GM08714 (cell line): ENCODE data around the gene ASPG.

Source experiments
- H3K4me3 ChIP-seq: fragments of 200-500 bp; sonication (Bioruptor generic); 2 replicates; pipeline ENCODE4 v1.5.1; 2014; ENCODE audit warnings: mild to moderate bottlenecking, low read length, inconsistent platforms
- ZNF274 ChIP-seq: IDR thresholded peaks from 2 replicates; pipeline ENCODE4 v1.6.1; 2012; ENCODE audit warnings: mild to moderate bottlenecking, low read depth, low read length

Gene ASPG

GRCh38 chr14:104118006-104118844 is 32.7 kb downstream of the ASPG start:
- TF ChIP-seq ZNF274, result no peak
- H3K4me3 ChIP-seq, result no peak overlapping the region

- H3K4me3 ChIP-seq, result no peak overlapping the region
- no peak for TF ChIP-seq ZNF274
These were observed 33.6 kb downstream of the ASPG start for GRCh38 chr14:104119119-104119487.

GRCh38 chr14:104119488-104120251 is 34.2 kb downstream of the ASPG start:
- TF ChIP-seq ZNF274, result no peak
- H3K4me3 ChIP-seq, result no peak overlapping the region

GRCh38 chr14:104120281-104120741 is 34.8 kb downstream of the ASPG start:
- TF ChIP-seq ZNF274, result no peak
- no peak overlapping the region for H3K4me3 ChIP-seq

GRCh38 chr14:104121142-104121541 is 35.6 kb downstream of the ASPG start:
- TF ChIP-seq ZNF274, result no peak
- no peak overlapping the region for H3K4me3 ChIP-seq

- TF ChIP-seq ZNF274, result no peak
- no peak overlapping the region for H3K4me3 ChIP-seq
These were observed 38.4 kb downstream of the ASPG start for GRCh38 chr14:104123879-104124278.

- no peak overlapping the region for H3K4me3 ChIP-seq
- no peak for TF ChIP-seq ZNF274
These were observed 39.5 kb downstream of the ASPG start for GRCh38 chr14:104125011-104125410.

- no peak overlapping the region for H3K4me3 ChIP-seq
- TF ChIP-seq ZNF274, result no peak
These were observed 41.3 kb downstream of the ASPG start for GRCh38 chr14:104126753-104127152.

GRCh38 chr14:104128981-104129380 is 43.5 kb downstream of the ASPG start:
- no peak overlapping the region for H3K4me3 ChIP-seq
- TF ChIP-seq ZNF274, result no peak

GRCh38 chr14:104129556-104129955 is 44.1 kb downstream of the ASPG start:
- TF ChIP-seq ZNF274, result no peak
- H3K4me3 ChIP-seq, result no peak overlapping the region

- no peak overlapping the region for H3K4me3 ChIP-seq
- TF ChIP-seq ZNF274, result no peak
These were observed 45.6 kb downstream of the ASPG start for GRCh38 chr14:104130974-104131651.

- no peak overlapping the region for H3K4me3 ChIP-seq
- TF ChIP-seq ZNF274, result no peak
These were observed 46.6 kb downstream of the ASPG start for GRCh38 chr14:104131968-104132732.

GRCh38 chr14:104132981-104133380 is 47.5 kb downstream of the ASPG start:
- no peak for TF ChIP-seq ZNF274

GRCh38 chr14:104133496-104133895 is 48.0 kb downstream of the ASPG start:
- no peak for TF ChIP-seq ZNF274
- no peak overlapping the region for H3K4me3 ChIP-seq

More at GRCh38 chr14:104132981-104133380, 47.5 kb downstream of the ASPG start:
- no peak overlapping the region for H3K4me3 ChIP-seq
